Stimulated activated CD8-positive, alpha-beta memory T cell treated with anti-CD3 and anti-CD28 coated beads, Interleukin-7, amount 100 ng/mL, for 1 hour (primary cell): ENCODE measurements around the gene PARP3.

Experiments used
- DNase-seq, 2 donors: peaks; one replicate each; pipeline ENCODE4 v3.0.0-alpha.2; 2020; ENCODE audit warnings: low read depth in 2 of 2

The PARP3 gene

GRCh38 chr3:51966922-51967383 lies 24.8 kb downstream of the PARP3 start:
- no peak for DNase-seq

DNA sequence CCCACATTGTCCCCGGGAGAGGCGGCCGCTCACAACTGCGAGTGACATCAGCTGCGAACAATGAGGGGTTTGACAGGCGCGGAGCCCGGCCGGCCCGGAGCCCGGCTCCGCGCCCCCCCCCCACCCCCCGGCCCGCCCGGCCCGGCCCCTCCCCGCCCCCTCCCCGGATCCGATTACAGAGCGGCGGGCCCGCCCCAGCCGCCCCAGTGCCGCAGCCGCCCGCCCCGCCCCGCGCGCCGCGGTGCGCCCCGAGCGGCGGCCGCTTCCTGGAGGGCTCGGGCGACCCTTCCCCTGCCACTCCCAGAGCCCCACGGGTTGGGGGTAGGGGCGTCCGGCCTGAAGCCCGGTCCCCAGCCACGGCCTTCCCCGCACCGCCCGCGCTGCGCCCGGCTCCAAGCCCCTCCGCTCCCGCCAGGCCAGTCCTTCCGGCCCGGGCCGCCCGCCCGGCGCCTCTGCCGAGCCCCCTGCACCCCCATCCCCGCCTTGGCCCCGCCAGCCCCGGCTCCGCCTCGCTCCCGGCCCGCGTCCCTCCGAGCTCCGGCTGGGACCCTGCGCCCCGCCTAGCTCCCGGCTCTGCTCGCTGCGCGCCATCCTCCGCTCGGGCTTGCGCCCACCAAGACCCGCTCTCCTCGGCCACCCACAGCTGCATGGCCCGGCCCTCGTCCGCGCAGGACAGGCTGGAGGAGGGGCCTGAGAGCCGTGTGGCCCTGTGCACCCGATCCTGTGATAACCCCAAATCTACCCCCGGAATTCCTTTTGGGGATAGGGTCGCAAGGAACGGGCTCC lies 25.4 kb downstream of the PARP3 start, which contains the start of gene PCBP4:
Gene PCBP4 (minus strand): TSS at position 71 of the 786 bp plus-strand sequence. CDS start 6,214 bp downstream, outside the sequence.
- DNase-seq, result no peak

GRCh38 chr3:51968170-51968775 lies 26.1 kb downstream of the PARP3 start:
- no peak for DNase-seq

DNA sequence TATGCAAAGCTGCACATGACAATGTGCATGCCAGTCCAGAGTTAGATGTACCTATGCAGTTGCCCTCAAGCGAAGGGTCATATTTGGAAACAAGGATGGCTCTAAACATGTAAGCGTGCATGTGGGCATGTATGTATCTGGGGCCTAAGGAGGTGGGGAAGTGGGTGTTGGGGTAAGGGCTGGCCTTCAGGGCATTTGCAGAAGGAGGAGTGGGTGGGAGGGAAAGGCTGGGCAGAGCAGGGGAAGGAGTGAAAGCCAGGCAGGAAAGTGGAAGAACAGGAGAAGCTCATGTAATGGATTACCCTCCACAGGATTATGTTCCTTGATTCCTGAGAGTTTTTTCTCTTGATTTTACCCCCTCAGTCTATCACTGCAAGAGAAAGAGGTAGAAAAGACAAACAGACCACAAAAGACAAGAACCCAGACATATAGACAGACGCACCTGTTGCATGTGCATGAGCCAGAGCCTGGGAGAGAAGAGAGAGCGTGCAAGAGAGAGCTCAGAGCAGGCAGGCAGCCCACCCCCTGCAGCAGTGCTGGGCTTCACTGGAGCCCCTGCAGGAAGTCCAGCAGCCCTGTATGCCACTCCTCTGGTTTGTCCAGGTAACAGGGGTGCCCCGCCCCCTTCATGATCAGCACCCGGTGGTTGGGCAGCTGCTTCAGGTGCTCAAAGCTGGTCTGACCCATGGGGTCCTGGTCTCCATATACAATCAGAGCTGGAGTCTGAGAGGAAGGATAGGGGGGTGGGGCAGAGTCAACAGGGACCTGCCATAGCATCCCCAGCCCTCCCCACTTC lies 26.9 kb downstream of the PARP3 start:
- no peak for DNase-seq

GRCh38 chr3:51969841-51970240 lies 27.7 kb downstream of the PARP3 start:
- no peak for DNase-seq

- no peak for DNase-seq
Observed at GRCh38 chr3:51970606-51971300, 28.6 kb downstream of the PARP3 start.

GRCh38 chr3:51971350-51971749 lies 29.2 kb downstream of the PARP3 start:
- DNase-seq, result no peak

DNA sequence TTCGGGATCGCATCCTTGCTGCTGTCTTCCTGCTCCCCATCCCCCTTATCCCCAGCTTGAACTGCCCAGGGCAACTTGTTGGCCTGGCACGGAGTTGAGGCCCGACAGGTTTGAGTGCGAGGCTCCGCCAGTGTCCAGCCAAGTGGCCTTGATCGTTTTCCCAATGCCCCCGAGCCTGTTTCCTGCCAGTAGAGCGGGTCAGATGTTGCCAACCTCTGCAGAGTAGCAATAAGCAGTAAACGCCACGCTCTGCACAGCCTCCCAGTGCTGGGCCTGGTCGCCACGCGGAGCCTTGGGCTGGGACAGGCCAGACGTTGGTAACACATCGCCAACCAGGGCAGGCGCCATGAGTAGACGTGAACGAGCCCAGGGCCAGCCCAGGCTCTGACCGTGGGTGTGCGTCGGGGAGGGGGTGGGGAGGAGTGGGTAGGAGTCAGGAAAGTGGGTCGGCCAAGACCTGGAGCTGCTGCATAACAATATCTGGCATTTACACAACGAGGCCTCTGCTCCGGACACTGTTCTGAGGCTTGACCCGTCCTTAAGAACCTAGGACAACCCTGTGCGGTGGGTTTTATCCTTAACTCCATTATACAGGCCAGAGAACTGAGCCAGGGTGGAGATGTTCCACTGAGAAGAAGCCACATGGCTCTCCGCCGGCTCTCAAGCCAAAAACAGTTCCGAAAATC lies 32.3 kb downstream of the PARP3 start:
- no peak for DNase-seq

GRCh38 chr3:51974963-51975851 lies 33.0 kb downstream of the PARP3 start, which contains the start of gene ABHD14A:
Gene ABHD14A, plus strand, starts transcription at chr3:51975064. Its CDS starts 72 bp downstream, at chr3:51975136.
- DNase-seq, result peak; percentile 38 to 42

DNA sequence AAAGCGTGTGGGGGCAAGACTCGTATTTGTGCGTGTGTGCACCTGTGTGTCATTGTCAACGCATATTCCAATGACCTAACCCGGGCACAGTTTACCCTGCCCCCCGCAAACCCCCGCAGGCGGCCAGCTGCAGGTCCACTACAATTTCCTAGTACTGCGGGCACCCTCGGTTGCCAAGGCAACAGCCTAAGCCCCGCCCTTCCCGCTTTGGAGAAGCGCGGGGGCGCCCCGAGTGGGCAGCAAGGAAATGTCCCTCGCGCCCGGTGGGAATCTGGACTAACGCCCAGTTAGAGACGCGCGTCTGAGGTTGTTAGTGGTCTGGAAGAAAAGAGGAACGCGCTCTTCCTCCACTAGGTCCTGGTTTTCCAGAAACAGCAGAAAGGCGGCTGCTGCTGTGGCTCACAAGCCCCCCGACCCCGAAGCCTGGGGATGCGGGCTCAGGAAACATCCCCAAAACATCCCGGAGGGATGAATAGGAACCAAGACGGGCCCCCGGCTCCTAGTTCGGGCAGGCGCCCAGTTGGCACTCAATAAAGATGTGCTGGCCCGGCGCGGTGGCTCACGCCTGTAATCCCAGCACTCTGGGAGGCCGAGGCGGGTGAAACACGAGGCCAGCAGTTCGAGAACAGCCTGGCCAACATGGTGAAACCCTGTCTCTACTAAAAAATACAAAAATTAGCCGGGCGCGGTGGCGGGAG lies 33.8 kb downstream of the PARP3 start:
- no peak for DNase-seq

DNA sequence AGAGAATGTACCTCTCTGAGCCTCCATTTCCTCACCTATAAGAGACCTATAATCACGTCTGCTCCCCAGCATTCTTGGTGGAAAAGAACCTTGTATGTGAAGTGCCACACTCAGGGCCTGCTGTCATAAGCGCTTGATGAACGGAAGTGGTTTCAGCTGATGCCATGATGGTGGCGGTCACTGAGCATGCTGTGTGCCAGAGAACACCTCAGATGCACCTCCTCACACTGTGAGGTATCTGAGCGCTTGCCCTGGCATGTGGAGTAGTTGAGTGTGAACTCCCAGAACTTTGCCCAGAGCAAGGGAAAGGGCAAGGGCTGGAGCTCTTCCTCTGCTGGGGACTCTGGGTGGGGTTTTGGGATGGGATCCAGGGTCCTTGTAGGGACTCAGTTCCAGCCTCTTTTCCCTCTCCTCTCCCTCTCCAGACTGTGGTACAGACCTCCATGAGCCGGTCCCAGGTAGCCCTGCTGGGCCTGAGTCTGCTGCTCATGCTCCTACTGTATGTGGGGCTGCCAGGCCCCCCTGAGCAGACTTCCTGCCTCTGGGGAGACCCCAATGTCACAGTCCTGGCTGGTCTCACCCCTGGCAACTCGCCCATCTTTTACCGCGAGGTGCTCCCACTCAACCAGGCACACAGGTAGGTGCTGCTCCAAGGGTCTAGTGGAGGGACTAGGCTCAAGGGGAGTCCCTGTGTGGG lies 35.4 kb downstream of the PARP3 start:
- DNase-seq, result no peak

DNA sequence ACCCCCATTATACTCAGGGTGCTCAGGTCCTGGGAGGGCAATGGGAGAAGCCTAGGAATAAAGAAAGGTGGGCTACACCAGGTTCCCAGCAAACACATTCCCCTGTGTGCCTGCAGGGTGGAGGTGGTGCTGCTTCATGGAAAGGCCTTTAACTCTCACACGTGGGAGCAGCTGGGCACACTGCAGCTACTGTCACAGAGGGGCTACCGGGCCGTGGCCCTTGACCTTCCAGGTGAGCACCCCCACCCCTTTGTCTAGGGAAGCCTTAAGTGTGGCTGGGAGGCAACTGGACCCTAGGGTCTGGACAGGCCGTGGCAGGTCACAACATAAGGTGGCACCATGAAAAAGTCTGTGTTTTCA lies 36.0 kb downstream of the PARP3 start:
- no peak for DNase-seq

- DNase-seq, result no peak
Observed at GRCh38 chr3:51980253-51980652, 38.1 kb downstream of the PARP3 start.

DNA sequence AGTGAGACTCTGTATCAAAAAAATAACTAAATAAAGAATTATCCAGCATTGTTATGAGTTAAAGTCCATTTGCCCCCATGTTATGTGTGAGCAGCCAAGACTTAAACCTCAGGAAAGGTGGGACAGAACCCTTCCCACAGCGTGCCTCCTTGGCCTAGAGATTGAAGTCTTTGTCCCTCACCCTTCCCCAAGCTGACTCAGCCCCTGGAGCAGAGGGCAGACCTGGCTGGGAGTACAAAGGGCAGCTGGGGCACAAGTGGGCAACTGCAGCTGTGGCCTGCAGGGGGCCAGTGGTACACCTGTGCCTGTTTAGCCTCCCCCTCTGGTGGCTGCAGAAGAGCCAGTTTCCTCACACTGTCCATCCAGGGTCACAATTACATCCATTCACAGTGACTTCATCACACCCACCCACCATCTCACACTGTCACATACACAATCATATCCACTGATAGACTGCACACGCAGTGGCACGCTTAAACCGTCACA lies 40.2 kb downstream of the PARP3 start:
- DNase-seq, result no peak

- peak; percentile 27 to 34 for DNase-seq
Observed at GRCh38 chr3:51982838-51983577, 40.8 kb downstream of the PARP3 start, which contains the start of gene ACY1. Gene ACY1, plus strand, starts transcription at chr3:51983535. Its CDS starts 530 bp downstream, at chr3:51984065.

DNA sequence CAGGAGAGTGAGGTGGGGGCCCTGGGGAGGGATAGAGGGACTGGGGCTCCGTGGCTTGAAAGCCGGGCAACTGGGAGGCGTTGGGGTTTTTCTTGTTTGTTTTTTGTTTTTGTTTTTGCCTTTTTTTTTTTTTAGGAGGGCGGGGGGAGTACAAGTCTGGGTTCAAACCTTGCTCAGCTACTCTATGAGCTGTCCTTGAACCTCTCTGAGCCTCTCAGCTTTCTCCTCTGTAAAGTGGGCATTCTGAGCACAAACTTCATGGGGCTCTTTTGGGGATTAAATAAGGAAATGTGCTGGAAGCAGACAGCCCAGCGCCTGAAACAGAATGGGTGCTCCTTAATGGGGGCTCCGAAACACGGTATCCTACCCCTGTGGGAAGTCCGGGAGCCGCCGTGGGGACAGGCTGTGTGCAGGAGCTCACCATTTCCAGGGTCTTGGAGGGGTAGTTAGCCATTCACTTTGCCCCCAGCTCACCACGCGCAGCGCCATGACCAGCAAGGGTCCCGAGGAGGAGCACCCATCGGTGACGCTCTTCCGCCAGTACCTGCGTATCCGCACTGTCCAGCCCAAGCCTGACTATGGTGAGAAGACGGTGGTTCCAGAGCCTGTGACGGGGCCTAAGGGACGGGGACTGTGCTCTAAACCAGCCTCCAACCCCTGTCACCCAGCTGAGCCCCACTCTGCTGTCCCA lies 41.6 kb downstream of the PARP3 start:
- no peak for DNase-seq

- no peak for DNase-seq
Observed at GRCh38 chr3:51984269-51984647, 42.1 kb downstream of the PARP3 start.
